Thymus (tissue), 11 donors: Measurements from ENCODE around the gene EXOG. TPM values are rescaled to one million over a fixed set of nuclear protein-coding genes. Genes with fewer than 3 reads are reported as not detected.
A peak's percentile ranks its signal among the peaks of the same experiment; 100 is the strongest.

ENCODE experiments used
- DNase-seq, 9 donors: peaks; one replicate each; pipeline ENCODE4 v3.0.0-alpha.2; 2013; ENCODE audit warnings: low spot score in 9 of 9, low read depth in 6 of 9, missing footprints in 1 of 9
- H3K27ac ChIP-seq, 2 donors: one replicate each; pipeline ENCODE4 v1.5.1; 2013; ENCODE audit warnings: control low read depth in 1 of 2, low read depth in 1 of 2, low read length in 1 of 2, mild to moderate bottlenecking in 1 of 2, moderate library complexity in 1 of 2
- H3K27me3 ChIP-seq, 2 donors: one replicate each; pipeline ENCODE4 v1.5.1; 2013; ENCODE audit warnings: low read length in 1 of 2; ENCODE audit not compliant: control insufficient read depth in 2 of 2, insufficient read depth in 1 of 2
- H3K36me3 ChIP-seq, 2 donors: one replicate each; pipeline ENCODE4 v1.5.1; 2013; ENCODE audit warnings: low read length in 1 of 2, mild to moderate bottlenecking in 1 of 2, moderate library complexity in 1 of 2; ENCODE audit not compliant: control insufficient read depth in 2 of 2, insufficient read depth in 2 of 2
- H3K4me1 ChIP-seq, 2 donors: one replicate each; pipeline ENCODE4 v1.5.1; 2013; ENCODE audit warnings: low read length in 2 of 2; ENCODE audit not compliant: control insufficient read depth in 2 of 2, insufficient read depth in 2 of 2
- H3K4me3 ChIP-seq, 2 donors: one replicate each; pipeline ENCODE4 v1.5.1; 2013; ENCODE audit warnings: low read length in 2 of 2, control low read depth in 1 of 2, mild to moderate bottlenecking in 1 of 2
- H3K9me3 ChIP-seq, 2 donors: one replicate each; pipeline ENCODE4 v1.5.1; 2013; ENCODE audit warnings: low read length in 1 of 2, mild to moderate bottlenecking in 1 of 2; ENCODE audit not compliant: control insufficient read depth in 2 of 2, insufficient read depth in 1 of 2
- WGBS: extraction: QIAGEN DNeasy Blood & Tissue Kit; methylation state at CpG from one replicate; pipeline ENCODE4 v1.1.7; 2013; 5-methylcytosine and 5-hydroxymethylcytosine counted together
- polyA plus RNA-seq: library from polyadenylated mRNA; stranded (reverse); fragments of 200-250 nt; gene quantifications from one replicate; pipeline ENCODE4 v1.2.3, GENCODE V29; 2013
- total RNA-seq: library from RNA; stranded (reverse); fragments of 120-200 nt; gene quantifications from one replicate; pipeline ENCODE4 v1.2.4, GENCODE V29; 2013
- donor health status: healthy.

EXOG gene
- total and polyA plus RNA-seq, 2 donors, result 9.0 to 14.4 TPM

DNA sequence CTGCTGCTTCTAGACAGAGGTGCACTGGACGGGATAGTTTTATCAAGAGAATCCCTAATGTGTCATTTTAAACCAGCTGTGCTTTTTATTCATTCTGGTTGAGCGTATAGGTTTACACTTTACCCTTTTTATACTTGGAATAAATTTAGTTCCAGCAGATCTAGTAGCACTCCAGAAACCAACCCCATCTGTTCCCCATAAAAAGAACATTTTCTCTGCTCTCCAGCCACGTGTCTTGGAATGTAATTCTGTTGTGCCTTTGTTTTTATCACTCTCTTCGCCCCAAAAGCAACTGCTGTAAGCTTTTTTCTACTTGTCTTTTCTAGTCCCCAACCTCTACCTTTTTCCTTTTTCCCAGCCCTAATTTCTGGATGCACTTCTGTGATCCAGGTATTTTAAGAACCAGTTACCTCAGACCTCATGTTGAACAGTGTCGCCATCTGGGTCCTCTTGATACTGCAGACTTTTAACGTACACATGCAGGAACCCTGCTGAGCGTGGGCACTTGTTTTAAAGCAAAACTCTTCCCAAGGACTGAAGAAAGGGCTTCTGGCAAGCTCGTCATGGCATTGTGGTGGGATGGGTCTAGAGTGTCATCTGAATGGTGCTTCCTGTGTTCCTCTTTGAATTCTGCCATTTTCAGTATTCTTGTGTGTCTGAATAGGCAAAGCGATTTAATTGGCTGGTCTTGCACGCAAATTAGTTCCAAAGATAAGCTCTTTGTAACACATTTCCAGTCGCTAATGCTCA, 5.7 kb upstream of the EXOG start:
- H3K27me3 ChIP-seq, result no peaks in the 10 kb centered on the region
- 98% methylated on average over 11 of the region's 11 CpGs for WGBS
- DNase-seq, result no peak
- no peak overlapping the region for H3K4me3 ChIP-seq
- H3K36me3 ChIP-seq, result peaks cover 13 to 21% of the 10 kb centered on the region in 2 donors
- H3K9me3 ChIP-seq, result no peaks in the 10 kb centered on the region
- H3K27ac ChIP-seq, result no peak overlapping the region
- no peaks in the 10 kb centered on the region for H3K4me1 ChIP-seq

DNA sequence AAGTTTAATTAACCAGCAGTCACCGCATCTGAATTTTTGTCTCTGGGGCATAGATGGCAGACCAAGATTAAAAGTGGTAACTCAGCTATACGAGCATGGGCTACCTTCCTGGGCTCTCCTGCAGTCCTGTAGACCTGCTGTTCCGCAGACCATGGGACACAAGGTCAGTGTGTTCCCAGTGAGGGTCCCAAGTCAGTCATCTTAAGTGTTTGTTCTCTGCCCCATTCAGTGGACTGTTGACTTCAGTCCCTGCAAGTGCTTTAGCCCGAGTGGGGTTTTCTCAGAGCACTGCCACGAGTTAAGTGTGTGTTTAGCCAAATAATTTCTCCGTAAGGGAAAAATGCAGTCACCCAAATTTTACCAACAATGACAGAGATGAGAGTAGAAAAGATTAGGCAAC, 4.9 kb upstream of the EXOG start:
- Histone ChIP-seq H3K9me3 (no peaks in the 10 kb centered on the region), H3K4me3 (no peak overlapping the region), H3K27ac (no peak overlapping the region), H3K36me3 (peaks cover 8 to 17% of the 10 kb centered on the region in 2 donors), H3K27me3 (no peaks in the 10 kb centered on the region), H3K4me1 (no peaks in the 10 kb centered on the region)
- WGBS, result 97% methylated on average over 6 of the region's 6 CpGs
- DNase-seq, result no peak

DNA sequence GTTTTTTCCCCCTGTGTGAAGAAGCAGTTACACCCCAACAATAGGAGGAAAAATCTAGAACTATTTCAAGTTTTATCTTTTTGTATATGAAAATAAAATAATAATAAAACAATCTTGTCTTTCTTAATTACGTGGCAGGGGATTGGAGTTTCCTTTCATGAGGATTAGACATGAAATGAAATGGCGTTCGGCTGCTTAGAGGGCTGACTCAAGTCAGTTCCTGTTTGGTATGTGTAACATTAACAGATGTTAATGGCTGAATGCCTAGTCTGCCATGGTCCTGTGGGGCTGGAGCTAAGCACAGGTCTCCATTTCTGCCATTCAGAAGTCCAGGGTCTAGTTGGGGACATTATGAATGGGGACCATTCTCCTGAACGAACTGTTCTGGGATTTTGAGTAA, 3.1 kb upstream of the EXOG start:
- Histone ChIP-seq H3K4me3 (no peak overlapping the region), H3K27ac (no peak overlapping the region), H3K27me3 (no peaks in the 10 kb centered on the region), H3K36me3 (peaks cover 0 to 6% of the 10 kb centered on the region in 2 donors), H3K4me1 (peaks cover 2 to 3% of the 10 kb centered on the region in 2 donors), H3K9me3 (no peaks in the 10 kb centered on the region)
- no peak for DNase-seq
- 95% methylated on average over 4 of the region's 4 CpGs for WGBS

DNA sequence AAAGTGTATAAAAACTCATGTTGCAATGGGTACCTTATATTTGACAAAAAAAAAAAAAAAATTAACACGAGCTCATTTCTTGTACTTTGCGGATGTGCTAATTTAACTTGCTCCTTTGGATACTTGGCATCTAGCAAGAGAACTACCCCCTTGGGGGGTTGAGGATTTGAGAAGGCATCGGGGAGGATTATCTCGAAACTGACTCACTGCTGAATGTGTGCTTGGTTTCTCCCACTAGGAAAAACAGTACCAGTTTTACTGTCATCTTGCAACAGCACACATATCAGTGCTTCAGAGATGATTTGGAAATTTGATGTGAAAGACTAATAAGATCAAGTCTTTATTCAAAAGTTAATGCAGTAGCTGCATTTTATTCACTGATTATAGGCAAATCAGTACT, 891 bp downstream of the EXOG start:
- WGBS, result 85% methylated on average over 4 of the region's 4 CpGs
- no peaks in the 10 kb centered on the region for H3K27me3 ChIP-seq
- H3K4me3 ChIP-seq, result peak overlapping the region; percentile 66 to 77
- H3K4me1 ChIP-seq, result peaks cover 2 to 5% of the 10 kb centered on the region in 2 donors
- no peak for DNase-seq
- no peaks in the 10 kb centered on the region for H3K9me3 ChIP-seq
- H3K36me3 ChIP-seq, result peaks cover 10 to 13% of the 10 kb centered on the region in 2 donors
- H3K27ac ChIP-seq, result no peak overlapping the region

DNA sequence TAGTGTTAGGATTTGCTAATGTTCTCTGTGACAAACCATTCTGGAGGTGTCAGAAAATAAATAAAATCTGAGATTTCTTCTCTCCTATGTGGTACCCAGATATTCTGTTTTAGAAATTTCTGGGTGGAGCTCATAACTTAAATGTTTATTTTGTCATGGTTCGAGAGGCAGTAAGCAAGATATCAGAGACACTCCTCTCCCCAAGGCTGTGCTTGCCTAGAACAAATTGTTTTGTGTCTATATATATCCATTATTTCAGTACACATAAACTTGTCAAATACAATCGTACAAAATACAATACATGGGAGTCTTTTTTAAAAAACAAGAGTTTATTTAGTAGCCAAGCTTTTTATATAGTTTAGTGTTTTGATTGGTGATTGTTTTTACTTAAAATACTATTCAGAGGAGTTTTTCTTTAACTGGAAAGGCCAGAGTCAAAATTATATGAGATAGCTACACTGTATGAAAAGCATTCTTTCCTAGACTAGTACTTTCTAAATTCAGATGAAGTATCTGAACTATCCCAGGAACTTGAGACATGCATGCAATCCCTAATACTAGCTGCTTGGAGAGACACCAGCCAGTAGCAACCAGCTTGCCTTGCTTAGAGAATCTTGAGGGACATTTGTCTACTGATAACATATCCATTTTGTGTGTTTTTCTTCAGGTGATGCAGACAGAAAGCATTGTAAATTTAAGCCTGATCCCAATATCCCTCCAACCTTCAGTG, 4.7 kb downstream of the EXOG start:
- no peaks in the 10 kb centered on the region for H3K9me3 ChIP-seq
- no peaks in the 10 kb centered on the region for H3K27me3 ChIP-seq
- peaks cover 2 to 5% of the 10 kb centered on the region in 2 donors for H3K4me1 ChIP-seq
- no peak overlapping the region for H3K4me3 ChIP-seq
- 96% methylated on average over 2 of the region's 2 CpGs for WGBS
- DNase-seq, result no peak
- H3K36me3 ChIP-seq, result peaks cover 16 to 17% of the 10 kb centered on the region in 2 donors
- no peak overlapping the region for H3K27ac ChIP-seq

DNA sequence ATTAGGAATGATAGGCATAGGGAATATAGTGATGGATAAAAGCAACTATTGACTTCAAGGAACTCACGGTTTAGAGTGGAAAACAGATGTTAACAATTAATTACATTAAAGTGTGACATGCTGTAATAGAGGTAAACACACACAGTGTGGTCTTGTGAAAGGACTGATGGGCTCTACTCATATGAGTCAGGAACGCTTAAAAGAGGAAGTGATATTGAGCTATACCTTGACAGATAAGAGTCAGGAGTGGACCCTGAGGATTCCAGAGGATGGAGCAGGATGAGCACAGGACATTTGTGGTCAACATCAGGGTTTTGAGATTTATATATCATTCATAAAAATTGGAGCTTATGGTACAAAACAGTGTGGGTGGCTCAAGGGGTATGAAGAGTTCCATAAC, 11.0 kb downstream of the EXOG start:
- H3K9me3 ChIP-seq, result no peaks in the 10 kb centered on the region
- WGBS, result 89% methylated on average over 2 of the region's 2 CpGs
- H3K4me1 ChIP-seq, result no peaks in the 10 kb centered on the region
- H3K36me3 ChIP-seq, result peaks cover 6 to 23% of the 10 kb centered on the region in 2 donors
- no peak for DNase-seq
- H3K27me3 ChIP-seq, result no peaks in the 10 kb centered on the region
- H3K4me3 ChIP-seq, result no peak overlapping the region
- H3K27ac ChIP-seq, result no peak overlapping the region

DNA sequence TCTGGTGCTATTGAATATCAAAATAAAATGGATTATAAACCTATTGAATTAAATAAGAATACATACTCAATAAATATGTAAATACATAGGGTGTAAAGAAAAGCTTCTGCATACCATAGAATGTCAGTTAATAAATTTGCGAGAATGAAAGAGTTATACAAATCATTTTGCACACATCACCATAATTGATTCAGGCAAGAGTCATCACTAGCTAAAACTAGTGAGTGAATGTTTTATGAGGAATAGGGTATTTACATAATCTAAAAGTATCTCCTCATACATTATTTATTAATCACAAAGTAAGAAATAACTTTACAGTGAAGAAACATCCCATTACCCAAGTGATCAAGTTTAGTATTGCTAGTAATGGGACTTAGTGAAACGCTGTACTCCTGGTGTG, 13.6 kb downstream of the EXOG start:
- H3K27me3 ChIP-seq, result no peaks in the 10 kb centered on the region
- H3K9me3 ChIP-seq, result no peaks in the 10 kb centered on the region
- no peak overlapping the region for H3K4me3 ChIP-seq
- no peaks in the 10 kb centered on the region for H3K4me1 ChIP-seq
- WGBS, result 96% methylated on average over 2 of the region's 2 CpGs
- H3K36me3 ChIP-seq, result peaks cover 3 to 26% of the 10 kb centered on the region in 2 donors
- H3K27ac ChIP-seq, result no peak overlapping the region
- DNase-seq, result no peak

DNA sequence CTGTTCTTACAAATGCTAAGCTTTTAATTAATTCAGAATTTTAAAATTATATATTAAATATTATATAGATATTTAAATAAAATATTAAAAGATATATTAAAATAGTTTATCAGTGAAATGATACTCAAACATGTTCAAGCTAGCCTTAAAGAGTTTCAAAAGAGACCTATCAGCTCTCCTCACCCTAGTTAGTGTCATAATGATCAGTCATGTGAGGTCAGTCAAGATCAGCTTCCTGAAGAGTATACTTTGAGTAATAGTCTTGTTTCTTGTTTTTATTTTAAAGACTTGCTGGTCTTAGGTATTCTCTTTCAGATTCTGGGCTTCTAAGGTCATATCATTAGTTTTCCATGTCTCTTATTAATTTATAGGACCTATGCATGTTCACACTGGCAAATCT, 14.5 kb downstream of the EXOG start:
- no peaks in the 10 kb centered on the region for H3K4me1 ChIP-seq
- no peak overlapping the region for H3K27ac ChIP-seq
- no peak overlapping the region for H3K4me3 ChIP-seq
- H3K36me3 ChIP-seq, result peaks cover 9 to 34% of the 10 kb centered on the region in 2 donors
- H3K27me3 ChIP-seq, result no peaks in the 10 kb centered on the region
- H3K9me3 ChIP-seq, result no peaks in the 10 kb centered on the region
- no peak for DNase-seq

DNA sequence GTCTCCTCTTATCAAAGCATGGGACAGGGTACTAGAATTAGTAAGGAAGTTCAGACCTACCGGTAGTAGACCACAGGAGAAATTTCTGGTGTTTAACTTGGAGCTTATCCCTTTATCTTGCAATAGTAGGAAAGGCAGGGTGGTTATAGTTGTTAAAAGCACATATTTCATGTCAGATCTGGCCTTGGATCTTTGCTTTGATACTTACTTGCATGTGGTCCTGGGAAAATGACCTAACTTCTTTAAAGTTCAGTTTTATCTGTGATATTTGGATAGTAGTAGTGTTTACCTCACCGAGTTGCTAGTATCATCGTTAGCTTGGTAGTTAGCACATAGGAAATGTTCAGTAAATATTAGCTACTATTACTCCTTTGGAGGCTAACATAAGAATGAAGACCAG, 15.4 kb downstream of the EXOG start:
- no peaks in the 10 kb centered on the region for H3K27me3 ChIP-seq
- peaks cover 9 to 35% of the 10 kb centered on the region in 2 donors for H3K36me3 ChIP-seq
- H3K27ac ChIP-seq, result no peak overlapping the region
- no peak overlapping the region for H3K4me3 ChIP-seq
- 97% methylated on average over 3 of the region's 3 CpGs for WGBS
- DNase-seq, result no peak
- H3K4me1 ChIP-seq, result no peaks in the 10 kb centered on the region
- H3K9me3 ChIP-seq, result no peaks in the 10 kb centered on the region
